IPS-15b (cell line): Measurements from ENCODE around the gene VEGFC.
A peak's percentile ranks its signal among the peaks of the same experiment; 100 is the strongest.

Experiments
- H3K27me3 ChIP-seq: one replicate; pipeline ENCODE4 v1.6.1; 2013; ENCODE audit warnings: low read length; ENCODE audit not compliant: control insufficient read depth, insufficient read depth
- H3K36me3 ChIP-seq: one replicate; pipeline ENCODE4 v1.6.1; 2013; ENCODE audit warnings: low read length; ENCODE audit not compliant: control insufficient read depth, insufficient read depth
- H3K4me1 ChIP-seq: one replicate; pipeline ENCODE4 v1.6.1; 2013; ENCODE audit warnings: mild to moderate bottlenecking, low read length; ENCODE audit not compliant: control insufficient read depth, insufficient read depth
- H3K4me3 ChIP-seq: one replicate; pipeline ENCODE4 v1.5.1; 2013; ENCODE audit warnings: low read depth, low read length
- H3K9ac ChIP-seq: one replicate; pipeline ENCODE4 v1.6.1; 2013; ENCODE audit warnings: low read depth, mild to moderate bottlenecking, low read length
- H3K9me3 ChIP-seq: one replicate; pipeline ENCODE4 v1.6.1; 2013; ENCODE audit warnings: mild to moderate bottlenecking, low read length; ENCODE audit not compliant: control insufficient read depth, insufficient read depth

Gene VEGFC, protein sequence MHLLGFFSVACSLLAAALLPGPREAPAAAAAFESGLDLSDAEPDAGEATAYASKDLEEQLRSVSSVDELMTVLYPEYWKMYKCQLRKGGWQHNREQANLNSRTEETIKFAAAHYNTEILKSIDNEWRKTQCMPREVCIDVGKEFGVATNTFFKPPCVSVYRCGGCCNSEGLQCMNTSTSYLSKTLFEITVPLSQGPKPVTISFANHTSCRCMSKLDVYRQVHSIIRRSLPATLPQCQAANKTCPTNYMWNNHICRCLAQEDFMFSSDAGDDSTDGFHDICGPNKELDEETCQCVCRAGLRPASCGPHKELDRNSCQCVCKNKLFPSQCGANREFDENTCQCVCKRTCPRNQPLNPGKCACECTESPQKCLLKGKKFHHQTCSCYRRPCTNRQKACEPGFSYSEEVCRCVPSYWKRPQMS

DNA sequence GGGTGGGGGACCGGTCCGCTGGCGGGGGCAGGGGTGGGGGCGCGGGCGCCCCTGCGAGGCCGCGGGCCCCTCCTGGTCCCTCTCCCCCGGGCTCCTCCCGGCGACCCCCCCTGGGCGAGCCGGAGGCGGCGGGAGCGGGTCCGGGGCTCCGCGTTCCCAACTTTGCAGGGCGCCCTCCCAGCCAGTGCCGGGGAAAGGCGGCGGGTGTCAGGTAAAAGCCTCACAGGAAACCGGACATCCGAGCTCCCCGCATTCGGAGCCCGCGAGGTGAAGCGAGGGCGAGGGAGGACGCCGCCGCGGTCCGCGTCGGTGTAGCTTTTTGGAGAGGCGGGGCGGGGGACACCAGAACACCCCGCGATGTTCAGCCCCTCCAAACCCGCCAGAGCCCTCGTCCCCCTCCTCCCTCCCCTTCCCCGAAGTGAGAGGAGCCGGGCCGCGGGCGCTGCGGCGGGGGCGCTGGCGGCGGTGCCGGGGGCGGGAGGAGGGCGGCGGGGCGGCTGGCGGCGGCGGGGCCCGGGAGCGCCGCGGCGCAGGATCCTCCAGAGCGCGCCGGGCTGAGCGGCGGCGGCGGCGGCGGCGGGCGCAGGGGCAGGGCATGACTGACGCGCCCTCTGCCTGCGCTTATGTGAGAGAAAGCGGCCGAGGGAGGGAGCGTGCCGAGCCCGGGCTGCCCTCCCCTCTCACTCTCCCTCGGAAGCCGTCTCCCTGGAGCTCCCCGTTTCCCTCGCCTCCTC, at the start of gene VEGFC:
Gene VEGFC (minus strand): TSS at position 597 of the 734 bp plus-strand sequence. CDS start 611 bp downstream, outside the sequence.
- Histone ChIP-seq H3K36me3 (no peaks in the 10 kb centered on the region), H3K4me3 (peak within 1 kb of the TSS; percentile 66), H3K9me3 (no peaks in the 10 kb centered on the region), H3K9ac (no peak within 1 kb of the TSS), H3K4me1 (no peaks in the 10 kb centered on the region), H3K27me3 (peaks cover 34% of the 10 kb centered on the region)

DNA sequence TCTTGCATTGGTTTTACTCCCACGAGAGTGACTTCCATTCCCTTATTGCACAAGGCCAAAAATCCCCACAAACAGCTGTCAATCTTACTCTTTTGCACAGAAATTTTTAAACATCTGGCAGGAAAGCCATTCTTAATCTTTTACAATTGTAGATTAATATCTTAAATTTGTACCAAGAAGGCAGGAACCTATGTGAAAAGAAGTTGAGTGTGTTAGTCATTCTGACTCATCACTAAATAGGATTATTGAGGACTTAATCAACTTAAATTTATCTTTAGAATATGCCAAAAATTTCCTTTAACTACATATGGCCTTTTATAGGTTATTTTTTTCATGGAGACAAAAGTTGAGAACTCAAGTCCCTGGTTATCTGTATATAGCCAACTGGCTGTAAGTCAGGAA, 49.0 kb upstream of the VEGFC start:
- H3K36me3 ChIP-seq, result no peaks in the 10 kb centered on the region
- no peaks in the 10 kb centered on the region for H3K4me1 ChIP-seq
- no peak overlapping the region for H3K4me3 ChIP-seq
- no peak overlapping the region for H3K9ac ChIP-seq
- H3K9me3 ChIP-seq, result no peaks in the 10 kb centered on the region
- no peaks in the 10 kb centered on the region for H3K27me3 ChIP-seq

GRCh38 chr4:176840166-176840565, 47.4 kb upstream of the VEGFC start:
- Histone ChIP-seq H3K9ac (no peak overlapping the region), H3K4me3 (no peak overlapping the region), H3K36me3 (no peaks in the 10 kb centered on the region), H3K27me3 (no peaks in the 10 kb centered on the region), H3K9me3 (no peaks in the 10 kb centered on the region), H3K4me1 (no peaks in the 10 kb centered on the region)

- H3K9ac ChIP-seq, result no peak overlapping the region
- H3K36me3 ChIP-seq, result no peaks in the 10 kb centered on the region
- no peak overlapping the region for H3K4me3 ChIP-seq
- H3K9me3 ChIP-seq, result no peaks in the 10 kb centered on the region
- H3K4me1 ChIP-seq, result no peaks in the 10 kb centered on the region
- no peaks in the 10 kb centered on the region for H3K27me3 ChIP-seq
These were observed 46.9 kb upstream of the VEGFC start for GRCh38 chr4:176839656-176840055.

- Histone ChIP-seq H3K4me1 (no peaks in the 10 kb centered on the region), H3K4me3 (no peak overlapping the region), H3K27me3 (no peaks in the 10 kb centered on the region), H3K9ac (no peak overlapping the region), H3K9me3 (no peaks in the 10 kb centered on the region), H3K36me3 (no peaks in the 10 kb centered on the region)
These were observed 46.1 kb upstream of the VEGFC start for GRCh38 chr4:176838601-176839433.

GRCh38 chr4:176837169-176837895, 44.6 kb upstream of the VEGFC start:
- Histone ChIP-seq H3K9ac (no peak overlapping the region), H3K4me1 (no peaks in the 10 kb centered on the region), H3K9me3 (no peaks in the 10 kb centered on the region), H3K27me3 (no peaks in the 10 kb centered on the region), H3K4me3 (no peak overlapping the region), H3K36me3 (no peaks in the 10 kb centered on the region)

DNA sequence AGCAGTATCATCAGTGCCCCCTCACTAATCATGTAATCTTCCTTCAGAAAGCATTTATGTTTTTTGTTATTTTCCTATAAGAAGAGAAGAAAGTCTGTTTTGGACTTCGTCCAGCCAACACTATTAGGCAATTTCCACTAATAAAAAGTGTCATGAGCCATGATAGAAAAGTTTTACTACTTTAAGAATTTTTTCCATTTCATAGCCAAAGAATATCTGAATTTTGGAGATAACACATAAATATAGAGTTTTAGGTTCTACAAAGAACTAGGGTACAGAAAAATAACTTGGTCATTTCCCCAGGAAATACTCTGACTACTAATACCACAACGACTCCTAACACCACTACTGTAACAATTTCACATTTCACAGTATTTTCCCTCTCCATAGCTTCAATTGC, 41.8 kb upstream of the VEGFC start:
- no peaks in the 10 kb centered on the region for H3K36me3 ChIP-seq
- no peaks in the 10 kb centered on the region for H3K9me3 ChIP-seq
- no peaks in the 10 kb centered on the region for H3K27me3 ChIP-seq
- no peak overlapping the region for H3K4me3 ChIP-seq
- H3K4me1 ChIP-seq, result no peaks in the 10 kb centered on the region
- no peak overlapping the region for H3K9ac ChIP-seq

DNA sequence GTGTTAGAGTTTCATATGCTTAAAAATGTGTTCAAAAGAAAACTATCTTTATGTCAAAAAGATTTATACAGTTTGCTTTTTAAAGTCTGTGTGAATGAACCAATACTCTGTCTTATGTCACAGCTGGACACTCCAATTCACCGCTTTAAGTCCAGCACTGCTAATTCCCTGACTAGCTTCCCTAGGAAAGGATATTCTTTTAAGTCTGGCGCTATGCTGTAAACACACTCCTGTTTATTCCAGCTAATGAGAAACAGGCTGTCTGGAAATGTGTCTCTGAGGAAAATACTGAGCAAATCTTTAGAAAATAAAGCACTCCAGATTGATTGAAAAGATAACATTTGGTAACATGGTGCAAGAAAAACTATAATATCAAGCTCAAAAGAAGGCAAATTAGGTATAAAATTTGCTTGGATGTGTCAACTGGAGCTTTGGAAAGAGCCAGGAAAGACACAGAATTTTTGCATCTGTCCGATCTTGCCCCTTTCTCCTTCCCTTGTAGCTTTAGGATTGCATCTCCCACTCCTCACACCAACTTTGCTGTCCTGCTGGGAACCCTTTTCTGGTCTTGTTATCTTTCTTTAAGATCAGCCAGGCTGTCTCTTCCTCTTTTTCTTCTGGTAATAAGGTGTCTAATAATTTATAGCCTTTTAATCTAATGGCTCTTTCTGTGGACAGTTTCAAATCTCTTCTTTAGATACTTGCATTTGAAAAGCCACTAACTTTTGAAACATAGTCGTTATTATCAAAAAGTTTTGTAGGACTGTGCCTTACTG, 40.9 kb upstream of the VEGFC start:
- Histone ChIP-seq H3K4me1 (no peaks in the 10 kb centered on the region), H3K9me3 (no peaks in the 10 kb centered on the region), H3K36me3 (no peaks in the 10 kb centered on the region), H3K9ac (no peak overlapping the region), H3K27me3 (no peaks in the 10 kb centered on the region), H3K4me3 (no peak overlapping the region)

GRCh38 chr4:176830971-176831370, 38.2 kb upstream of the VEGFC start:
- H3K4me3 ChIP-seq, result no peak overlapping the region
- H3K9ac ChIP-seq, result no peak overlapping the region
- no peaks in the 10 kb centered on the region for H3K9me3 ChIP-seq
- no peaks in the 10 kb centered on the region for H3K36me3 ChIP-seq
- no peaks in the 10 kb centered on the region for H3K27me3 ChIP-seq
- H3K4me1 ChIP-seq, result no peaks in the 10 kb centered on the region

DNA sequence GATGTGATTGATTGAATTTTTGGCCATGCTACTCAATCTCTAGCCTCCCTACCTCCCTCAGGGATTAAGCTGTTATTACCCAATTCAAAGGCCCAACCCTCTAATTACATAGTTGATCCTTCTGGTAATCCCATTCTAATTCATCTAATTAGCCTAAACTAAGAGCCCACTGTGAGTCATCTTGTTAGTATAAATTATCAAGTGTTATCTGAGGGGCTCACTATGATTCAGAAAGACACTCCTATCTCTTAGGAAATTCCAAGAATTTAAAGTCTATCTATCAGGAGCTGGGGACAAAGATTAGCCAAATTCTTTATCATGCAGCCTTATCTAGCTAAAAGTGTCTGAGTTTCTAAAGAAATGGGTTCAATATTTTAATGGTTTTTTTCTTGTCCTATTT, 32.9 kb upstream of the VEGFC start:
- Histone ChIP-seq H3K4me1 (no peaks in the 10 kb centered on the region), H3K9me3 (no peaks in the 10 kb centered on the region), H3K9ac (no peak overlapping the region), H3K27me3 (no peaks in the 10 kb centered on the region), H3K36me3 (no peaks in the 10 kb centered on the region), H3K4me3 (no peak overlapping the region)
